ENCODE data around the gene JAK2.
A peak's percentile ranks its signal among the peaks of the same experiment; 100 is the strongest.
"Not testable (repeated sequence)": the region's sequence is repeated elsewhere in the genome, so short reads cannot be mapped to it uniquely, and the experiment has no call there.

JAK2 gene

GRCh38 chr9:4943346-4943745 is 41.7 kb upstream of the JAK2 start:
- no peak for TF ChIP-seq CTCF (IDR thresholded peaks at IDR 0.05; ENCODE audit: low read depth, low read length)
- no peak for DNase-seq (ENCODE audit: low read depth in 2 of 2)
- no peak overlapping the region for H3K4me3 ChIP-seq (replicated peaks in 1 of 2; ENCODE audit: low read depth in 2 of 2, low read length in 2 of 2)

- DNase-seq (ENCODE audit: low read depth in 2 of 2); H3K4me3 ChIP-seq (replicated peaks in 1 of 2; ENCODE audit: low read depth in 2 of 2, low read length in 2 of 2): not testable (repeated sequence)
These were observed 40.5 kb upstream of the JAK2 start for GRCh38 chr9:4944431-4945211.

GRCh38 chr9:4946937-4947336 is 38.1 kb upstream of the JAK2 start:
- no peak for TF ChIP-seq CTCF (IDR thresholded peaks at IDR 0.05; ENCODE audit: low read depth, low read length)
- DNase-seq (ENCODE audit: low read depth in 2 of 2): no peak

GRCh38 chr9:4955836-4956235 is 29.2 kb upstream of the JAK2 start:
- H3K4me3 ChIP-seq (replicated peaks in 1 of 2; ENCODE audit: low read depth in 2 of 2, low read length in 2 of 2): no peak overlapping the region
- DNase-seq (ENCODE audit: low read depth in 2 of 2): peak; percentile 51 to 97
- TF ChIP-seq CTCF (IDR thresholded peaks at IDR 0.05; ENCODE audit: low read depth, low read length): no peak

More at GRCh38 chr9:4946937-4947336, 38.1 kb upstream of the JAK2 start:
- H3K4me3 ChIP-seq (replicated peaks in 1 of 2; ENCODE audit: low read depth in 2 of 2, low read length in 2 of 2): no peak overlapping the region

- DNase-seq (ENCODE audit: low read depth in 2 of 2): no peak
- no peak for TF ChIP-seq CTCF (IDR thresholded peaks at IDR 0.05; ENCODE audit: low read depth, low read length)
These were observed 26.0 kb upstream of the JAK2 start for GRCh38 chr9:4959031-4959430.

GRCh38 chr9:4962085-4962484 is 23.0 kb upstream of the JAK2 start:
- no peak overlapping the region for H3K4me3 ChIP-seq (replicated peaks in 1 of 2; ENCODE audit: low read depth in 2 of 2, low read length in 2 of 2)
- DNase-seq (ENCODE audit: low read depth in 2 of 2): peak; percentile 22 to 49
- TF ChIP-seq CTCF (IDR thresholded peaks at IDR 0.05; ENCODE audit: low read depth, low read length): no peak

More at GRCh38 chr9:4959031-4959430, 26.0 kb upstream of the JAK2 start:
- H3K4me3 ChIP-seq (replicated peaks in 1 of 2; ENCODE audit: low read depth in 2 of 2, low read length in 2 of 2): no peak overlapping the region

GRCh38 chr9:4964540-4964939 is 20.5 kb upstream of the JAK2 start:
- peak; percentile 22 to 47 for DNase-seq (ENCODE audit: low read depth in 2 of 2)
- no peak for TF ChIP-seq CTCF (IDR thresholded peaks at IDR 0.05; ENCODE audit: low read depth, low read length)
- H3K4me3 ChIP-seq (replicated peaks in 1 of 2; ENCODE audit: low read depth in 2 of 2, low read length in 2 of 2): no peak overlapping the region

All from cardiac fibroblast (primary cell).